ENCODE results near the gene RADIL. TPM values are rescaled to one million over a fixed set of nuclear protein-coding genes. Genes with fewer than 3 reads are reported as not detected.

Gene RADIL
- total RNA-seq, 1 donor from 2014 or later, result 4.0 TPM

- no peaks in the 10 kb centered on the region for H3K9me3 Mint-ChIP-seq
- peaks cover 16% of the 10 kb centered on the region for H3K36me3 Mint-ChIP-seq
- DNase-seq (ENCODE audit: low spot score in 2 of 2, unreplicated experiment in 2 of 2), result no peak
- no peaks in the 10 kb centered on the region for H3K27me3 Mint-ChIP-seq (ENCODE audit: low read depth)
- H3K4me1 Mint-ChIP-seq, result no peaks in the 10 kb centered on the region
- H3K27ac Mint-ChIP-seq, result no peak overlapping the region
- TF ChIP-seq CTCF (IDR thresholded peaks at IDR 0.05; ENCODE audit: unreplicated experiment), result no peak
- H3K4me3 Mint-ChIP-seq, result no peak overlapping the region
Observed at GRCh38 chr7:4790516-4790991, 93.0 kb downstream of the RADIL start.

GRCh38 chr7:4790078-4790465 is 93.4 kb downstream of the RADIL start:
- no peaks in the 10 kb centered on the region for H3K9me3 Mint-ChIP-seq
- TF ChIP-seq CTCF (IDR thresholded peaks at IDR 0.05; ENCODE audit: unreplicated experiment), result no peak
- H3K27me3 Mint-ChIP-seq (ENCODE audit: low read depth), result no peaks in the 10 kb centered on the region
- peak overlapping the region; percentile 51 for H3K27ac Mint-ChIP-seq
- H3K4me1 Mint-ChIP-seq, result no peaks in the 10 kb centered on the region
- DNase-seq (ENCODE audit: low spot score in 2 of 2, unreplicated experiment in 2 of 2), result no peak
- peaks cover 16% of the 10 kb centered on the region for H3K36me3 Mint-ChIP-seq
- H3K4me3 Mint-ChIP-seq, result no peak overlapping the region

DNA sequence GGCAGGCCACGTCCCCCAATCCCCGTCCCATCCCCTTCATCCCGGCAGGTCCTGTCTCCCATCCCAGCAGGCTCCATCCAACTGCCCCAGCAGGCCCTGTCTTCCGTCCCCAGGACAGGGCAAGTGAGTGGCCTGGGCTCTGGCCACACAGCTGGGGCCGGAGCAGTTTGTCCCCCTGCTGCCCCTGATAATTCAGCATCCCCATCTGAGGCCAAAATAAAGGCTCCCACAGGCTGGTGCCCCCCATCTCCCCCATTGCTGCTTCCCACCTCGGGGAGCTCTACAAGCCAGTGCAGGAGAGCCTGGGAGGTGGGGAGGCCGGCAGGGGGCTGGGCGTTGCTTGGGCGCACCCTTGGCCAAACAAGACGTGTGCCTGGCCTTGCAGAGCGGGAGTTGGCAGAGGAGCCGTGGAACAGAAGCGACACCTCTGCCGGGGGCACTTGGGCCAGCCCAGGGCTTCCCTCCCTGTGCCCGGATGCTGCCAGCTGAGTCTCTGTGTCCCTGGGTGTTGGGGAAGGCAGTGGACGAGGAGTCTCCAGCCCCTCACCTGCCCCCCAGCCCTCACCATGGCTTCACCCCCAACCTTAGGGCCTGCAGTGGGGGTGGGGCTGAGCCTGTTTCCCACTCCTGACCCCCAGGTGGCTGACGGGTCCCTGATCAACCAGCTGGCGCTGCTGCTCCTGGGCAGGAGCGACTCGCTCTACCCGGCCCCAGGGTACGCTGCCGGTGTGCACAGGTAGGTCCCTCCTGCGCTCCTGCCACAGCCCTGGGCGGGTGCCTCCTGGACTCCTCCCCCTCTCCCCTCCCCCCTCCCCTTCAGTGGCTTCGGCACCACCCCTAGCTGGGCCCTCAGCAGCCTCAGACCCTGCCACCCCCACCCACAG is 94.1 kb downstream of the RADIL start:
- TF ChIP-seq CTCF (IDR thresholded peaks at IDR 0.05; ENCODE audit: unreplicated experiment), result no peak
- no peaks in the 10 kb centered on the region for H3K9me3 Mint-ChIP-seq
- no peak overlapping the region for H3K27ac Mint-ChIP-seq
- peaks cover 13% of the 10 kb centered on the region for H3K36me3 Mint-ChIP-seq
- H3K27me3 Mint-ChIP-seq (ENCODE audit: low read depth), result no peaks in the 10 kb centered on the region
- DNase-seq (ENCODE audit: low spot score in 2 of 2, unreplicated experiment in 2 of 2), result no peak
- H3K4me1 Mint-ChIP-seq, result no peaks in the 10 kb centered on the region
- H3K4me3 Mint-ChIP-seq, result no peak overlapping the region

- Mint-ChIP-seq H3K4me3 (no peak overlapping the region), H3K9me3 (no peaks in the 10 kb centered on the region)
Observed at GRCh38 chr7:4788627-4789189, 94.8 kb downstream of the RADIL start.

GRCh38 chr7:4787947-4788626 is 95.4 kb downstream of the RADIL start:
- H3K27me3 Mint-ChIP-seq (ENCODE audit: low read depth), result no peaks in the 10 kb centered on the region
- no peak for TF ChIP-seq CTCF (IDR thresholded peaks at IDR 0.05; ENCODE audit: unreplicated experiment)
- DNase-seq (ENCODE audit: low spot score in 2 of 2, unreplicated experiment in 2 of 2), result no peak
- no peaks in the 10 kb centered on the region for H3K9me3 Mint-ChIP-seq
- H3K27ac Mint-ChIP-seq, result no peak overlapping the region
- no peak overlapping the region for H3K4me3 Mint-ChIP-seq
- no peaks in the 10 kb centered on the region for H3K4me1 Mint-ChIP-seq
- peaks cover 6% of the 10 kb centered on the region for H3K36me3 Mint-ChIP-seq

More at GRCh38 chr7:4788627-4789189, 94.8 kb downstream of the RADIL start:
- Mint-ChIP-seq H3K4me1 (no peaks in the 10 kb centered on the region), H3K27ac (no peak overlapping the region), H3K27me3 (ENCODE audit: low read depth) (no peaks in the 10 kb centered on the region), H3K36me3 (peaks cover 8% of the 10 kb centered on the region)
- TF ChIP-seq CTCF (IDR thresholded peaks at IDR 0.05; ENCODE audit: unreplicated experiment), result no peak
- DNase-seq (ENCODE audit: low spot score in 2 of 2, unreplicated experiment in 2 of 2), result no peak
